HepG2 (cell line): ENCODE results near the gene GDF15. TPM values are rescaled to one million over a fixed set of nuclear protein-coding genes. Genes with fewer than 3 reads are reported as not detected.
A peak's percentile ranks its signal among the peaks of the same experiment; 100 is the strongest.

Experiments used
- MLLT10 ChIP-seq: sonication (generic); formaldehyde crosslinking; IDR thresholded peaks from 2 replicates; pipeline ENCODE4 v1.4.0; 2020; ENCODE audit warnings: missing genetic modification reagents
- NBN ChIP-seq: fragments of 450-650 bp; conservative IDR thresholded peaks from 2 replicates; pipeline ENCODE4 v1.6.1; 2017
- NCOA2 ChIP-seq: sonication (generic); formaldehyde crosslinking; IDR thresholded peaks from 2 replicates; pipeline ENCODE4 v1.8.0; 2022; ENCODE audit warnings: inconsistent platforms
- NCOR1 ChIP-seq: fragments of 200-600 bp; sonication (generic); IDR thresholded peaks from 2 replicates; pipeline ENCODE4 v1.7.0; 2017; ENCODE audit warnings: antibody characterized with exemption, low read length, borderline replicate concordance
- RFX3 ChIP-seq: IDR thresholded peaks from 2 replicates; pipeline ENCODE4 v1.6.1; 2016; ENCODE audit warnings: missing biosample characterization, missing genetic modification reagents
- SMC3 ChIP-seq: IDR thresholded peaks from 2 replicates; pipeline ENCODE4 v1.6.1; 2011; ENCODE audit warnings: low read length, improper control_type of control experiment
- TARDBP ChIP-seq: sonication (generic); formaldehyde crosslinking; IDR thresholded peaks from 2 replicates; pipeline ENCODE4 v1.8.0; 2022; ENCODE audit warnings: mild to moderate bottlenecking, missing genetic modification reagents
- TFAP4 ChIP-seq: sonication (generic); IDR thresholded peaks from 2 replicates; pipeline ENCODE4 v1.6.1; 2016; ENCODE audit warnings: low read depth, borderline replicate concordance
- TOE1 ChIP-seq: sonication (generic); formaldehyde crosslinking; IDR thresholded peaks from 2 replicates; pipeline ENCODE4 v1.4.0; 2020; ENCODE audit warnings: mild to moderate bottlenecking, missing genetic modification reagents
- ZBTB21 ChIP-seq: sonication (generic); formaldehyde crosslinking; IDR thresholded peaks from 2 replicates; pipeline ENCODE4 v1.4.0; 2020; ENCODE audit warnings: missing genetic modification reagents
- ZEB1 ChIP-seq: IDR thresholded peaks from 2 replicates; pipeline ENCODE4 v1.6.1; 2012; ENCODE audit warnings: mild to moderate bottlenecking, low read depth, inconsistent platforms; ENCODE audit not compliant: insufficient replicate concordance
- ZNF367 ChIP-seq: sonication (generic); formaldehyde crosslinking; IDR thresholded peaks from 2 replicates; pipeline ENCODE4 v1.4.0; 2020; ENCODE audit warnings: missing genetic modification reagents, borderline replicate concordance
- ZNF549 ChIP-seq: sonication (generic); formaldehyde crosslinking; IDR thresholded peaks from 2 replicates; pipeline ENCODE4 v1.5.0; 2020; ENCODE audit warnings: missing genetic modification reagents
- ZNF557 ChIP-seq: sonication (generic); formaldehyde crosslinking; IDR thresholded peaks from 2 replicates; pipeline ENCODE4 v1.4.0; 2020; ENCODE audit warnings: missing genetic modification reagents
- ZNF691 ChIP-seq: sonication (generic); formaldehyde crosslinking; IDR thresholded peaks from 2 replicates; pipeline ENCODE4 v1.4.0; 2020; ENCODE audit warnings: missing genetic modification reagents, low read depth, mild to moderate bottlenecking, borderline replicate concordance
- ZNF704 ChIP-seq: sonication (generic); formaldehyde crosslinking; IDR thresholded peaks from 2 replicates; pipeline ENCODE4 v1.8.1; 2023; ENCODE audit warnings: mild to moderate bottlenecking, inconsistent platforms, moderate library complexity, missing genetic modification reagents, borderline replicate concordance
- ZNF724P ChIP-seq: sonication (generic); formaldehyde crosslinking; IDR thresholded peaks from 2 replicates; pipeline ENCODE4 v1.8.0; 2022; ENCODE audit warnings: missing genetic modification reagents, borderline replicate concordance
- ZNF780A ChIP-seq: sonication (generic); formaldehyde crosslinking; IDR thresholded peaks from 2 replicates; pipeline ENCODE4 v1.8.0; 2022; ENCODE audit warnings: mild to moderate bottlenecking, missing genetic modification reagents, moderate library complexity
- polyA plus RNA-seq, 8 experiments: library from polyadenylated mRNA; depleted of rRNA in 3 of 8; stranded (reverse) in 7 of 8; unstranded in 1 of 8; fragments of >200 nt; fragmentation: Illumina TruSeq in 4 of 8; extraction: Trizol in 4 of 8; gene quantifications; 2 replicates each; pipeline versions ENCODE4 v1.2.1 to v1.2.3, GENCODE V29; 2011 to 2016; ENCODE audit warnings: low read depth in 4 of 8, missing spikeins in 1 of 8, mixed read lengths in 1 of 8; ENCODE audit not compliant: insufficient read depth in 1 of 8
- total RNA-seq, 5 experiments: library from RNA; depleted of rRNA; stranded (reverse); fragments of >200 nt; fragmentation: Illumina TruSeq; extraction: Trizol; gene quantifications; 2 replicates each; pipeline ENCODE4 v1.2.3, GENCODE V29; 2016; ENCODE audit warnings: low read depth in 1 of 5
- TF ChIP-seq, protein P1 (sequence below): sonication (generic); formaldehyde crosslinking; IDR thresholded peaks from 2 replicates; pipeline ENCODE4 v1.8.0; 2022; ENCODE audit warnings: mild to moderate bottlenecking, missing genetic modification reagents, moderate library complexity
- TF ChIP-seq, protein P2 (sequence below): IDR thresholded peaks from 2 replicates; pipeline ENCODE4 v1.6.1; 2018; ENCODE audit warnings: missing genetic modification reagents
- TF ChIP-seq, protein P3 (sequence below): sonication (generic); formaldehyde crosslinking; IDR thresholded peaks from 2 replicates; pipeline ENCODE4 v1.9.0; 2022; ENCODE audit warnings: low read depth, missing genetic modification reagents

GDF15 gene
- total and polyA plus RNA-seq, 2 of the 13 experiments (the other 11 are each of a cell fraction or from before 2014, with no cell fraction given) = 146 to 422 TPM

GRCh38 chr19:18416778-18417249, 30.9 kb downstream of the GDF15 start (continued):
- TF ChIP-seq, protein P1, sequence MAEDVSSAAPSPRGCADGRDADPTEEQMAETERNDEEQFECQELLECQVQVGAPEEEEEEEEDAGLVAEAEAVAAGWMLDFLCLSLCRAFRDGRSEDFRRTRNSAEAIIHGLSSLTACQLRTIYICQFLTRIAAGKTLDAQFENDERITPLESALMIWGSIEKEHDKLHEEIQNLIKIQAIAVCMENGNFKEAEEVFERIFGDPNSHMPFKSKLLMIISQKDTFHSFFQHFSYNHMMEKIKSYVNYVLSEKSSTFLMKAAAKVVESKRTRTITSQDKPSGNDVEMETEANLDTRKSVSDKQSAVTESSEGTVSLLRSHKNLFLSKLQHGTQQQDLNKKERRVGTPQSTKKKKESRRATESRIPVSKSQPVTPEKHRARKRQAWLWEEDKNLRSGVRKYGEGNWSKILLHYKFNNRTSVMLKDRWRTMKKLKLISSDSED (CRISPR knock-in tag) = no peak
- TF ChIP-seq SMC3 (no peak), MLLT10 (CRISPR knock-in tag) (no peak), NCOR1 (no peak), ZNF557 (CRISPR knock-in tag) (no peak), ZNF724P (no peak), ZNF367 (CRISPR knock-in tag) (no peak), ZEB1 (no peak), ZBTB21 (no peak), ZNF691 (no peak), NBN (no peak), RFX3 (peak; percentile 89), TFAP4 (no peak), TARDBP (no peak), TOE1 (CRISPR knock-in tag) (no peak), NCOA2 (CRISPR knock-in tag) (no peak), ZNF780A (no peak), ZNF549 (CRISPR knock-in tag) (no peak), ZNF704 (CRISPR knock-in tag) (no peak)
- TF ChIP-seq, protein P2, sequence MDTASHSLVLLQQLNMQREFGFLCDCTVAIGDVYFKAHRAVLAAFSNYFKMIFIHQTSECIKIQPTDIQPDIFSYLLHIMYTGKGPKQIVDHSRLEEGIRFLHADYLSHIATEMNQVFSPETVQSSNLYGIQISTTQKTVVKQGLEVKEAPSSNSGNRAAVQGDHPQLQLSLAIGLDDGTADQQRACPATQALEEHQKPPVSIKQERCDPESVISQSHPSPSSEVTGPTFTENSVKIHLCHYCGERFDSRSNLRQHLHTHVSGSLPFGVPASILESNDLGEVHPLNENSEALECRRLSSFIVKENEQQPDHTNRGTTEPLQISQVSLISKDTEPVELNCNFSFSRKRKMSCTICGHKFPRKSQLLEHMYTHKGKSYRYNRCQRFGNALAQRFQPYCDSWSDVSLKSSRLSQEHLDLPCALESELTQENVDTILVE (CRISPR knock-in tag) = no peak
- TF ChIP-seq, protein P3, sequence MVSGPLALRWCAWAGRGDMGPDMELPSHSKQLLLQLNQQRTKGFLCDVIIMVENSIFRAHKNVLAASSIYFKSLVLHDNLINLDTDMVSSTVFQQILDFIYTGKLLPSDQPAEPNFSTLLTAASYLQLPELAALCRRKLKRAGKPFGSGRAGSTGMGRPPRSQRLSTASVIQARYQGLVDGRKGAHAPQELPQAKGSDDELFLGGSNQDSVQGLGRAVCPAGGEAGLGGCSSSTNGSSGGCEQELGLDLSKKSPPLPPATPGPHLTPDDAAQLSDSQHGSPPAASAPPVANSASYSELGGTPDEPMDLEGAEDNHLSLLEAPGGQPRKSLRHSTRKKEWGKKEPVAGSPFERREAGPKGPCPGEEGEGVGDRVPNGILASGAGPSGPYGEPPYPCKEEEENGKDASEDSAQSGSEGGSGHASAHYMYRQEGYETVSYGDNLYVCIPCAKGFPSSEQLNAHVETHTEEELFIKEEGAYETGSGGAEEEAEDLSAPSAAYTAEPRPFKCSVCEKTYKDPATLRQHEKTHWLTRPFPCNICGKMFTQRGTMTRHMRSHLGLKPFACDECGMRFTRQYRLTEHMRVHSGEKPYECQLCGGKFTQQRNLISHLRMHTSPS (CRISPR knock-in tag) = no peak
